NCI-H2107 treated with DMSO at 0.1 percent for 48 hours (cell line): Measurements from ENCODE around the gene SRRM3.
"Not testable (repeated sequence)": the region's sequence is repeated elsewhere in the genome, so short reads cannot be mapped to it uniquely, and the experiment has no call there.

Experiments used
- DNase-seq: peaks from one replicate; lab custom pipeline; 2025; ENCODE audit not compliant: unreplicated experiment; lab: John Stamatoyannopoulos, UW

The SRRM3 gene

GRCh38 chr7:76285604-76286374 is 84.1 kb downstream of the SRRM3 start:
- DNase-seq: no peak

GRCh38 chr7:76286842-76287403 is 85.2 kb downstream of the SRRM3 start:
- DNase-seq: no peak

- DNase-seq: not testable (repeated sequence)
Measured at GRCh38 chr7:76290847-76291350, 89.2 kb downstream of the SRRM3 start.

GRCh38 chr7:76291351-76292212 is 89.9 kb downstream of the SRRM3 start:
- peak; percentile 69 for DNase-seq

GRCh38 chr7:76292213-76292573 is 90.5 kb downstream of the SRRM3 start:
- no peak for DNase-seq

- not testable (repeated sequence) for DNase-seq
Measured at GRCh38 chr7:76292911-76293310, 91.2 kb downstream of the SRRM3 start.

GRCh38 chr7:76293407-76293901 is 91.8 kb downstream of the SRRM3 start:
- DNase-seq: no peak

GRCh38 chr7:76294344-76295024 is 92.8 kb downstream of the SRRM3 start:
- peak; percentile 89 for DNase-seq

GRCh38 chr7:76296743-76297740 is 95.3 kb downstream of the SRRM3 start:
- DNase-seq: peak; percentile 62

- DNase-seq: no peak
Measured at GRCh38 chr7:76300166-76300731, 98.6 kb downstream of the SRRM3 start.

- no peak for DNase-seq
Measured at GRCh38 chr7:76301000-76301399, 99.3 kb downstream of the SRRM3 start.

GRCh38 chr7:76302347-76303201 is 100.9 kb downstream of the SRRM3 start, which contains the start of gene HSPB1:
HSPB1 (plus strand) TSS chr7:76302673; CDS start chr7:76302713, 40 bp downstream.
- DNase-seq: peak; percentile 87

- no peak for DNase-seq
Measured at GRCh38 chr7:76303202-76304147, 101.8 kb downstream of the SRRM3 start.

- DNase-seq: no peak
Measured at GRCh38 chr7:76304888-76305375, 103.2 kb downstream of the SRRM3 start.

- not testable (repeated sequence) for DNase-seq
Measured at GRCh38 chr7:76308874-76309273, 107.2 kb downstream of the SRRM3 start.

- DNase-seq: not testable (repeated sequence)
Measured at GRCh38 chr7:76309341-76310101, 107.8 kb downstream of the SRRM3 start.
